Activated CD8-positive, alpha-beta memory T cell treated with anti-CD3 and anti-CD28 coated beads, Interleukin-2, amount 10 ng/mL, durations not matched to agents 7 days and 5 days (primary cell): Measurements from ENCODE around the gene MSANTD1. TPM values are rescaled to one million over a fixed set of nuclear protein-coding genes. Genes with fewer than 3 reads are reported as not detected.
A peak's percentile ranks its signal among the peaks of the same experiment; 100 is the strongest.

Experiments used
- ATAC-seq: fragments of 150-1000 bp; cut with Tn5 transposase; one replicate; pipeline ENCODE4 v1.10.0; 2021; ENCODE audit warnings: moderate library complexity
- CTCF ChIA-PET: fragments of 350-600 bp; sonication (Branson Sonifier 250); formaldehyde crosslinking; loops from one replicate; lab custom pipeline; 2021; ENCODE audit warnings: antibody characterized with exemption; lab: Charles Lee
- DNase-seq: peaks from one replicate; pipeline ENCODE4 v3.0.0-alpha.2; 2020
- H3K27ac Mint-ChIP-seq: one replicate; pipeline ENCODE4 v1.8.0; 2021; ENCODE audit warnings: mild to moderate bottlenecking, mixed read lengths
- H3K27me3 Mint-ChIP-seq: one replicate; pipeline ENCODE4 v1.8.0; 2021; ENCODE audit warnings: mixed read lengths
- H3K36me3 Mint-ChIP-seq: one replicate; pipeline ENCODE4 v1.8.0; 2021; ENCODE audit warnings: mild to moderate bottlenecking, mixed read lengths
- H3K4me1 Mint-ChIP-seq: one replicate; pipeline ENCODE4 v1.8.0; 2021; ENCODE audit warnings: mixed read lengths
- H3K4me3 Mint-ChIP-seq: one replicate; pipeline ENCODE4 v1.8.0; 2021; ENCODE audit warnings: mild to moderate bottlenecking, moderate library complexity, mixed read lengths
- H3K9me3 Mint-ChIP-seq: one replicate; pipeline ENCODE4 v1.8.0; 2022; ENCODE audit warnings: low read depth, mixed read lengths
- total RNA-seq, 2 experiments: library from RNA; stranded (reverse); gene quantifications; one replicate each; pipeline ENCODE4 v1.2.3, GENCODE V29; 2021

The MSANTD1 gene
- total RNA-seq, 2 experiments from 2014 or later, result 0.73 to 0.82 TPM

DNA sequence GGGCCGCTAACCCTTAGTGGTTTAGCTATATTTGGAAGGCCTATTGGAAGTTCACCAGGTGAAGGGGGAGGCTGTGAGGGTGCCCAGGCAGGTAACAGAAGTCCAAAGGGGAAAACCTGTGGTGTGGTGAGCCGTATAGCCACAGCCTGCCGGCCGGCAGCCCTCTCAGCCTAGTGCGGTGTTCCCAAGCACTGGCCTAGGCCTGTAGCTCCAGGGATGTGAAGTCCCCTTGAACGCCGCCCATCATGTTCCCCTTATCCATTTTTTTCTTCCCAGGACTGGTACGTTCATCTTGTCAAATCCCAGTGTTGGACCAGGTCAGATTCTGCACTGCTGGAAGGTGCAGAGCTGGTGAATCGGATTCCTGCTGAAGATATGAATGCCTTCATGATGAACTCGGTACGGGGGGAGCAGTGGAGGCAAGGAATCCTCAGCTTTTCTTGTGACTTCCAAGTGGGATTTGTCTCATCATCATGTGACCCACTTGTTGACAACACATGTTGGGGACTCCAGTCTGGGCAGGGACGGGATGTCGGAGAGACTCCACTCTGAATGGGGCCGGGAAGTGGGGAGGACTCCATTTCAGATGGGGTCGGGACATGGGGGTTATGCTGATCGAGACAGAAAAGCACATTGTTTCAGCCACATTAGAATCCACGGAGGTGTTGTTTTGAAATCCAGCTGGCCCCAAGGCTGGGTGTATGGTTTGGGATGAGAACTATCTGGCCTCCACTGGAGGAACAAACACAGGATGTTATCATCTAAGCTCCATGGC, 39.2 kb upstream of the MSANTD1 start:
- CTCF ChIA-PET, result interaction anchor here (1.1 to 1.2 kb wide), 2 partner anchors 16 to 119 kb away, joined by 3 read pairs; no protein-coding TSS in a partner anchor

DNA sequence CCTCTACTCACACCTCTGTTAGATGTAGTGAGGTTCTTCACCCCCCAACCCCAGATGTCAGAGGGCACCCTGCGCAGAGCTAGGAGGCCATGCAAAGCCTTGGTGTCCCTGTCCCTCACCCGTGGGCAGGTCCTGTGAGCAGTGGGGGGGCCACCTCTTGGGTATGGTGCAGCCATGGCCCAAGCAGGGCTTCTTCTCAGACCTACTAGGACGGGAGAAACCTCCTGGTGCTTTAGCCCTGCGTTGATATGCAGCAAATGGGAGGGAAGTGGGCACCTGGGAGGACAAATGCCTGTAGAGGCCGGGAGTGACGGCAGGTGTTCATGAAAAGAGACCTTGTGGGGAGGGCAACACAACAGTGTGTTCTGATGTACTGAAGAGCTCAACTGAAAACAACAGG, 38.5 kb upstream of the MSANTD1 start:
- DNase-seq (no peak), ATAC-seq (no peak)
- Mint-ChIP-seq H3K4me1 (no peaks in the 10 kb centered on the region), H3K27me3 (no peaks in the 10 kb centered on the region), H3K4me3 (no peak overlapping the region), H3K9me3 (no peaks in the 10 kb centered on the region), H3K36me3 (peaks cover 42% of the 10 kb centered on the region), H3K27ac (no peak overlapping the region)
- CTCF ChIA-PET, result interaction anchor here (0.9 to 1.4 kb wide), 4 partner anchors 9 to 119 kb away, joined by 3 to 4 read pairs (median 3); no protein-coding TSS in a partner anchor

More for the DNA sequence above, 39.2 kb upstream of the MSANTD1 start:
- Mint-ChIP-seq H3K4me1 (no peaks in the 10 kb centered on the region), H3K27ac (no peak overlapping the region), H3K9me3 (no peaks in the 10 kb centered on the region), H3K27me3 (no peaks in the 10 kb centered on the region), H3K36me3 (peaks cover 40% of the 10 kb centered on the region), H3K4me3 (no peak overlapping the region)
- DNase-seq, result no peak
- no peak for ATAC-seq

DNA sequence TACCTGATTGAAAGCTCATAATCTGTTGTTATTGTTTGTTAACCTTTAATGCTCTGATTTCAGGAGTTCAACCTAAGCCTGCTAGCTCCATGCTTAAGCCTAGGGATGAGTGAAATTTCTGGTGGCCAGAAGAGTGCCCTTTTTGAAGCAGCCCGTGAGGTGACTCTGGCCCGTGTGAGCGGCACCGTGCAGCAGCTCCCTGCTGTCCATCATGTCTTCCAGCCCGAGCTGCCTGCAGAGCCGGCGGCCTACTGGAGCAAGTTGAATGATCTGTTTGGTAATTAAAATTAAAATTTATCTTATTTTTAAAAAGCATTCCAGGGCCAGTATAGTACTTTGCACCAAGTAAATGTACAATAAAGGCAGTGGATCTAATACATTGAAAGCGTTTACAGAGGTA, 37.1 kb upstream of the MSANTD1 start:
- DNase-seq (no peak), ATAC-seq (no peak)
- no peak overlapping the region for H3K4me3 Mint-ChIP-seq
- H3K4me1 Mint-ChIP-seq, result no peaks in the 10 kb centered on the region
- no peak overlapping the region for H3K27ac Mint-ChIP-seq
- no peaks in the 10 kb centered on the region for H3K27me3 Mint-ChIP-seq
- CTCF ChIA-PET, result interaction anchor here (0.8 to 1.4 kb wide), 5 partner anchors 10 to 105 kb away, joined by 3 to 5 read pairs (median 4); no protein-coding TSS in a partner anchor
- H3K36me3 Mint-ChIP-seq, result peaks cover 37% of the 10 kb centered on the region
- no peaks in the 10 kb centered on the region for H3K9me3 Mint-ChIP-seq

DNA sequence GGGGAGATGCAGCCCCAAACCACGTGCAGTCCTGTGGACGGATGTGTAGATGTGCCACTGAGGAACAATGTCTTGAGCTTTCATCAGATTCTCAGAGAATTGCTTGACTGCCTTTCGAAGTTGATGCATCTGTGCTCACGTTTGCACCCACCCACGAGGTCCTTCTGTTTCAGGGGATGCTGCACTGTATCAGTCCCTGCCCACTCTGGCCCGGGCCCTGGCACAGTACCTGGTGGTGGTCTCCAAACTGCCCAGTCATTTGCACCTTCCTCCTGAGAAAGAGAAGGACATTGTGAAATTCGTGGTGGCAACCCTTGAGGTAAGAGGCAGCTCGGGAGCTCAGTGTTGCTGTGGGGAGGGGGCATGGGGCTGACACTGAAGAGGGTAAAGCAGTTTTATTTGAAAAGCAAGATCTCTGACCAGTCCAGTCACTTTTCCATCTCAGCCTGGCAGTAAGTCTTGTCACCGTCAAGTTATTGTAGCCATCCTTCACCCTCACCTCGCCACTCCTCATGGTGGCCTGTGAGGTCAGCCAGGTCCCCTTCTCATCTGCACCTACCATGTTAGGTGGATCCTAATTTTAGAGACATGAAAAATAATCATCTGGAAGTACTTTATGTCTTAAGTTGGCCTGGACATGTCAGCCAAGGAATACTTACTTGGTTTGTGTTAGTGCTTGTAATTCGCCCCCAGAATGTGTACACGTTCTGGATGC, 36.4 kb upstream of the MSANTD1 start:
- peaks cover 34% of the 10 kb centered on the region for H3K36me3 Mint-ChIP-seq
- H3K4me1 Mint-ChIP-seq, result no peaks in the 10 kb centered on the region
- H3K4me3 Mint-ChIP-seq, result no peak overlapping the region
- CTCF ChIA-PET, result interaction anchor here (1.3 to 1.4 kb wide), 2 partner anchors 10 to 106 kb away, joined by 4 read pairs; no protein-coding TSS in a partner anchor
- no peaks in the 10 kb centered on the region for H3K27me3 Mint-ChIP-seq
- no peaks in the 10 kb centered on the region for H3K9me3 Mint-ChIP-seq
- no peak for DNase-seq
- no peak overlapping the region for H3K27ac Mint-ChIP-seq
- no peak for ATAC-seq

DNA sequence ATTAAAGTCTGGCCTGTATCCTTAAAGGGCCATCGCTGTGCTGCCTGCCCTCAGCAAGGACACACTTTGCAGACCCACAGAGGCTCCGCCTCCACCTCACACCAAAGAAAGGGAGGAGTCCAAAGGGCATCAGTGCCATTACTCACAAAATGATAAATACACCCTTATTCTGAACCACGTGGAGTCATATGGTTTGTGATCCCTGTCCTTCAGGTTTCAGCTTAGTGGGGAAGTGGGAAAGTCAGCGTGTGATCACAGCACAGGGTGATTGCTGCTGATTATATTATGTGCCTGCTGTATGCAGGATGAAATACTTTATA, 35.9 kb upstream of the MSANTD1 start:
- CTCF ChIA-PET, result interaction anchor here (1.4 kb wide), 1 partner anchor 11 kb away, joined by 4 read pairs; no protein-coding TSS in a partner anchor
- DNase-seq, result no peak
- Mint-ChIP-seq H3K4me1 (no peaks in the 10 kb centered on the region), H3K9me3 (no peaks in the 10 kb centered on the region), H3K27me3 (no peaks in the 10 kb centered on the region), H3K27ac (no peak overlapping the region), H3K36me3 (peaks cover 35% of the 10 kb centered on the region), H3K4me3 (no peak overlapping the region)
- peak; percentile 23 for ATAC-seq

DNA sequence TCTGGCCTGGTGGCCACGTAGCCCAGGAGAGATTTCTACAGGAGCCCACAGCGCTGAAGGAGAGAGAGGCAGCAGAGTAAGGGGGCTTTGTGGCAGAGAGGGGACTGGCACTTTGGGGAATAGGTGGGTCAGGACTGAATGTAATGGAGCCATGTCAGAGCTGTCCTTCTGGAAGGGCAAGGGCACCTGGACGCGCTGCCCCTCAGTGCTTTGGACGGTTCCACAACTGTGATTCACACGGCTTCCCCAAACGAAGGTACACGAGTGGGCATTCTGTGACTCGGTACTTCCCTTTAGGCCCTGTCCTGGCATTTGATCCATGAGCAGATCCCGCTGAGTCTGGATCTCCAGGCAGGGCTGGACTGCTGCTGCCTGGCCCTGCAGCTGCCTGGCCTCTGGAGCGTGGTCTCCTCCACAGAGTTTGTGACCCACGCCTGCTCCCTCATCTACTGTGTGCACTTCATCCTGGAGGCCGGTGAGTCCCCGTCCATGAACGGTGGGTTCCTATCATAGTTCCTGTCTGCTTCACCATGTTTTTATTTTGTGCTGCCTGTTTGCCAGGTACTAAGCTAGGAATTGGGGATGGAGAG, 35.2 kb upstream of the MSANTD1 start:
- Mint-ChIP-seq H3K4me3 (no peak overlapping the region), H3K27ac (no peak overlapping the region), H3K9me3 (no peaks in the 10 kb centered on the region), H3K36me3 (peaks cover 33% of the 10 kb centered on the region), H3K4me1 (peaks cover 3% of the 10 kb centered on the region), H3K27me3 (no peaks in the 10 kb centered on the region)
- no peak for ATAC-seq
- no peak for DNase-seq
- CTCF ChIA-PET, result interaction anchor here (1.3 kb wide), 1 partner anchor 10 kb away, joined by 3 read pairs; no protein-coding TSS in a partner anchor

DNA sequence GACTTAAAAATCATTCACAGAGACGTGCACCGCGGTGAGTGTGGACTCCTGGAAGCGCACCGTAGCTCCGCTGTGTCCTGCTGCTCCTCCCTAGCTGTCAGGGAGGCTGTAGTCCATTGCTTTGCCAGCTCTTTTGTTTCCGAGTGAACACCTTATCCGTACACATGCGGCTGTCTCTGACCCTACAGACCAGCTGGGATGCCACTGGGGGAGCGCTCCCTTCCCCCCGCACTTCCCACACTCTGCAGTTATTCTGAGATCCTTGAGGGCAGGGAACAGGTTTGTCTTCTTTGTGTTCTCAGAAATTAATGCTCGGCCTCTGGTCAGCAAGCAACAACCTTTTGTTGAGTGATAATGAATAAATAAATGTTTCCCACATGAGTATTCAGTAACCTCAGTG, 33.7 kb upstream of the MSANTD1 start:
- ATAC-seq, result no peak
- no peak for DNase-seq
- Mint-ChIP-seq H3K9me3 (no peaks in the 10 kb centered on the region), H3K27ac (no peak overlapping the region), H3K36me3 (peaks cover 32% of the 10 kb centered on the region), H3K27me3 (no peaks in the 10 kb centered on the region), H3K4me3 (no peak overlapping the region), H3K4me1 (peaks cover 13% of the 10 kb centered on the region)
- CTCF ChIA-PET, result interaction anchor here (1.3 kb wide), 1 partner anchor 9 kb away, joined by 3 read pairs; no protein-coding TSS in a partner anchor

DNA sequence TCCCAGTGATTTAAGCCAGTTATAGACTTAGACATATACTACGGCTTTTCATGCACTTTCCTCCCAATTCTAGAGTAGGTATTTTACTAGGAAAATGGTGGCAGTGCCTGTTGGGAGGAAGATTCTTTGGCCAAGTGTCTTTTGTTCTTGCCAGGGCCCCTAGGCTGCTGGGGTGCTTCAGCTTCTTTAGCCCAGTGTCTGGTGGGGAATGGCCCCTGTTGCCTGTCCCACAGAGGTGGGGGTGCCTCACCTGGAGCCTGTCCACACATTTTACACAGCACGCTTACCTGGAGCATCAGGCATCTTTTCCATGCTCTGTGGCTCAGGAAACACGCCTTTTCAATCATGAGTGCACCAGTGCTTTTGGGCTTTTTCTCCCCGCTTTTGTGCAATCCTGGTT, 33.2 kb upstream of the MSANTD1 start:
- no peak for DNase-seq
- Mint-ChIP-seq H3K9me3 (no peaks in the 10 kb centered on the region), H3K27ac (no peak overlapping the region), H3K4me3 (no peak overlapping the region), H3K27me3 (no peaks in the 10 kb centered on the region), H3K36me3 (peaks cover 32% of the 10 kb centered on the region), H3K4me1 (peaks cover 17% of the 10 kb centered on the region)
- CTCF ChIA-PET, result no interaction called here
- ATAC-seq, result no peak

DNA sequence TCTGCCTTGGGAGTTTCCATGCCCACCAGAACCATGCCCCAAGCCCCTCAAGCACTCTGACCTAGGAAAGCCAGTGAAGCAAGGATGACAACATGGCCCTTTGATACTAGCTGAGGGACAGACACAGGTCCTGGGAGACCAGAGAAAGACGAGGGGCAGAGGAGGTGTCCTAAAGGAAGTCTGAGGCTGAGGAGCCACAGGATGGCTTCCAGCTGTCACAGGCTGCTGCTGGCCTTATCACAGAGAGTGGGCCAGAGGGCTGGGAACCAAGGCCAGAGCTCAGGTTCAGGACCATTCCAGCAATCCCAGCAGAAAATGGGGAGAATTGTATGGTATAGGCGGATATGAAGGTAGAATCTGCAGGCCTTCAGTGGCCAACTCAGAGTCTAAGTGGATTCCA, 31.7 kb upstream of the MSANTD1 start:
- Mint-ChIP-seq H3K4me3 (no peak overlapping the region), H3K27ac (no peak overlapping the region), H3K36me3 (peaks cover 35% of the 10 kb centered on the region), H3K27me3 (no peaks in the 10 kb centered on the region), H3K9me3 (no peaks in the 10 kb centered on the region), H3K4me1 (peaks cover 25% of the 10 kb centered on the region)
- no peak for DNase-seq
- CTCF ChIA-PET, result no interaction called here
- no peak for ATAC-seq

DNA sequence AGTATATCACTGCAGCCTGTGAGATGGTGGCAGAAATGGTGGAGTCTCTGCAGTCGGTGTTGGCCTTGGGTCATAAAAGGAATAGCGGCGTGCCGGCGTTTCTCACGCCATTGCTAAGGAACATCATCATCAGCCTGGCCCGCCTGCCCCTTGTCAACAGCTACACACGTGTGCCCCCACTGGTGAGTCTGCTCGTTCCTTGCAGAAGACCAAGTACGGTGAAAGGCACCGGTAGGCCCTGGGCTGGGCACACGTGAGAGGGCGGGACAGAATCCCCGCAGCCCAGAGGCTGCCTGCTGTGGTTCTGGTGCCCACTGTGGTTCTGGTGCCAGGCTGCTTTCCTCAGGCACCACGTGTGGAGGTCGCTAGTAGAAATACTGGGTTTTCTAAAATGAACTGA, 31.2 kb upstream of the MSANTD1 start:
- no peak for ATAC-seq
- peaks cover 30% of the 10 kb centered on the region for H3K36me3 Mint-ChIP-seq
- DNase-seq, result no peak
- no peak overlapping the region for H3K4me3 Mint-ChIP-seq
- no peaks in the 10 kb centered on the region for H3K9me3 Mint-ChIP-seq
- no peak overlapping the region for H3K27ac Mint-ChIP-seq
- CTCF ChIA-PET, result no interaction called here
- no peaks in the 10 kb centered on the region for H3K27me3 Mint-ChIP-seq
- H3K4me1 Mint-ChIP-seq, result peaks cover 25% of the 10 kb centered on the region

DNA sequence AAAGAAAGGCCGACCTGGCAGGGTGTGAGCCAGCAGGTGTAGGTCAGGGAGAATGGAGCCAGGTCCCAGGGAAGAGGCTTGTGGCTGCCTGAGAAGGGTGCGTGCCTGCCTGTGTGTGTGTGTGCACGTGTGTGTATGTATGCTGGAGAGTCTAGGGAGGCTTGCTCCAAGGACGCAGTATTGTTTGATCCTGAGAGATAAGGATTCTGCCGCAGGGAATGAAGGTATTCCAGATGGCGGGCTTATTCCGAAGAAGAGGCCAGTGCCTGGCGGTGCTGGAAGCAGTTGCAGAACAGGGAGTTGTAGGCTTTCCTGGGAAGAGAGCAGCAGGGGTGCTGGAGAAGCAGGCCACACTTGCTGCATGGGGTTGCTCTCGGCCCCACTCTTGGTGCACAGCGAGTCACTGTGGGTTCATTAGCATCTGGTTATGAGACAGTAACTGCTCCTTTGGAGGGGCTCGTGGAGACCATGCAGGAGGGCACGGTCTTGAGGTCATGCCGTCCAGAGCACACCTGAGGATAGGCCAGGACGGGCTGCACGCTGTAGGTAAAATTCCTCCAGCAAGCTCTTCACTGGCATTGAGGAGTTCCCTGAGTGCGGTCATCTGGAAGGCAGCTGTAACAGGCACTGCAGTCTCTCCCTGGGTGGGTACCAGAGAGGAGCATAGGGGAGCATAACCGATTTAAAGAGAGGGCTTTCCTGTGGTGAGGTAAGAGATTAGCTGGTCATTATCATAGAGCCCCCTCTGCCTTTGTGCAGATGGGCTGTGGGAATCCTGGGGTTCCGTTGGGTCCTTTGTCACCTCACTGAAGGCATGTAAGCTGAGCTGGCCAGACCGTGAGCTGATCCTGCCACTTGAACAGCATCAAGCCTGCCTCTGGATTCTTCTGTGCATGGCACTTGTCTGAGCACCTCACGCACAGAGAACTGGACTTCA, 29.9 kb upstream of the MSANTD1 start:
- CTCF ChIA-PET, result interaction anchor here (1.6 kb wide), 1 partner anchor 26 kb away, joined by 3 read pairs; no protein-coding TSS in a partner anchor
- Mint-ChIP-seq H3K9me3 (no peaks in the 10 kb centered on the region), H3K27me3 (no peaks in the 10 kb centered on the region), H3K4me1 (peaks cover 25% of the 10 kb centered on the region), H3K4me3 (no peak overlapping the region), H3K36me3 (peaks cover 26% of the 10 kb centered on the region), H3K27ac (peak overlapping the region; percentile 33)
- DNase-seq (no peak), ATAC-seq (no peak)

DNA sequence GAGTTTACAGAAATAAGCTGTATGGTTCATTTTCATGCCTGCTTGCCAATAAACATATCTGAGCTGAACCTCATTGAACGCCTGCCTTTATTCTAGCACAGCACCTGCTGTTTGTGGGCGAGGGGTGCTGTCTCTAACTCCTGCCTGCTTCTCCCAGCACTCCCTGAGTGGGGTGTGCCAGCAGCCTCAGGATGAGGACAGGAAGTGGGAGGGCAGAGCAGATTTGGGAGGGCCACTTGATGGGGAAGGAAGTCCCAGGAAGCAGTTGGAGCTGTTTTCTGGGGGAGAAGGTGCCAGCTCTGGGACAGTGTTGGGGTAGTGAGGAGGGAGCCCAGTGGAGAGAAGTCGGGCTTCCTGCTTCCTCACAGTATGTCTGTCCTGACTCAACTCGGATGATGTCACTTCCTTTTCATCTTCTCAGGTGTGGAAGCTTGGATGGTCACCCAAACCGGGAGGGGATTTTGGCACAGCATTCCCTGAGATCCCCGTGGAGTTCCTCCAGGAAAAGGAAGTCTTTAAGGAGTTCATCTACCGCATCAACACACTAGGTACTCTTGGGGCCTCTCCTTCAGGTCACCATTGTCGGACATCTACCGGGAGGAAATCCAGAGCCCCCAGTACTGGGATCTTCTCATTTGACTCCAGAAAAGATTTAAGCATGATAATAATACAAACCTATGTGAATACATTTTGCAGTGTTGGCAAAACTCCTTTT, 29.0 kb upstream of the MSANTD1 start:
- Mint-ChIP-seq H3K4me1 (peaks cover 25% of the 10 kb centered on the region), H3K27me3 (no peaks in the 10 kb centered on the region), H3K9me3 (no peaks in the 10 kb centered on the region), H3K27ac (peak overlapping the region; percentile 56), H3K36me3 (peaks cover 25% of the 10 kb centered on the region), H3K4me3 (no peak overlapping the region)
- CTCF ChIA-PET, result interaction anchor here (1.6 kb wide), 1 partner anchor 27 kb away, joined by 3 read pairs; no protein-coding TSS in a partner anchor
- DNase-seq (no peak), ATAC-seq (no peak)
